TTC549 (cell line): Measurements from ENCODE around the gene MPPED2.
"Not testable (repeated sequence)": the region's sequence is repeated elsewhere in the genome, so short reads cannot be mapped to it uniquely, and the experiment has no call there.

Experiments
- FAIRE-seq: peaks from 2 replicates; lab custom pipeline; 2012; peaks lifted over from hg19 to GRCh38; lab: Jason Lieb, UNC

MPPED2 gene

DNA sequence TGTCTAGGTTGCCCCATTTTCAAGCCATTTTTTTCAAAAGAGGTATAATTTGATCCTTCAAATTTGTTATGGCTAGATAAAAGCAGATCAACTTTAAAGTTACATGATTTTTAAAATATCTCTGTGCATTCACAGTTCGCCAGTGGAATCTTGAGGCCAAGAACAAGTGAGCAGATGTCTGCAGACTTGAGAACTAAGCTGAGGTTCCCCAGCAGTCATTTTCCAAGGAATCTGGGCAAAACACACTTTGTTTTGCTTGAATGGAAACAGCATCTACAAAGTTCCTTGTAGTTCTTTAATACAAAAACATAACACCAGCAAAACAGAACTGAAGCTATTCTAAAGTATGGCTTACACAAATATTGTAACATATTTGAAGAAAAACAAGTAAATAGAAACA lies 7.7 kb downstream of the MPPED2 start:
- FAIRE-seq: no peak

- FAIRE-seq: no peak
Observed at GRCh38 chr11:30573951-30574350, 12.2 kb downstream of the MPPED2 start.

GRCh38 chr11:30568931-30569330 lies 17.2 kb downstream of the MPPED2 start:
- FAIRE-seq: no peak

GRCh38 chr11:30567644-30568043 lies 18.5 kb downstream of the MPPED2 start:
- FAIRE-seq: no peak

GRCh38 chr11:30567120-30567519 lies 19.0 kb downstream of the MPPED2 start:
- FAIRE-seq: no peak

DNA sequence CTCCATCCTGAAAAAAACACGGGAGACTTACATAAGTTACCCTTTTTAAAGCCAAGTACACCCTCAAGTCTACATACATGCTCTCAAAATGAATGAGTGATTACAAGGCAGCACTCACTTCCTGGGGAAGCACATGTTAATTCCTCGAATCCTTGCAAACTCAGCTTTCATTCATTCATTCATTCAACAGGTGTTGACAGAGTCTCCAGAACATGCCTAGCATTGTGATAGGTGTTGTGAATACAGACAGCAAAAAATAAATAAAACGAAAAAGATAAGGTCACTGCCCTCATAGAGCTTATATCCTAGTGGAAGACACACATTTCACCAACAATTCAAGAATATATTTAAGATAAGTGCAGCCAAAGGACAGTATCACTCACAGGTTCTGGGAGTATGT lies 19.7 kb downstream of the MPPED2 start:
- FAIRE-seq: no peak

GRCh38 chr11:30565027-30565426 lies 21.1 kb downstream of the MPPED2 start:
- no peak for FAIRE-seq

DNA sequence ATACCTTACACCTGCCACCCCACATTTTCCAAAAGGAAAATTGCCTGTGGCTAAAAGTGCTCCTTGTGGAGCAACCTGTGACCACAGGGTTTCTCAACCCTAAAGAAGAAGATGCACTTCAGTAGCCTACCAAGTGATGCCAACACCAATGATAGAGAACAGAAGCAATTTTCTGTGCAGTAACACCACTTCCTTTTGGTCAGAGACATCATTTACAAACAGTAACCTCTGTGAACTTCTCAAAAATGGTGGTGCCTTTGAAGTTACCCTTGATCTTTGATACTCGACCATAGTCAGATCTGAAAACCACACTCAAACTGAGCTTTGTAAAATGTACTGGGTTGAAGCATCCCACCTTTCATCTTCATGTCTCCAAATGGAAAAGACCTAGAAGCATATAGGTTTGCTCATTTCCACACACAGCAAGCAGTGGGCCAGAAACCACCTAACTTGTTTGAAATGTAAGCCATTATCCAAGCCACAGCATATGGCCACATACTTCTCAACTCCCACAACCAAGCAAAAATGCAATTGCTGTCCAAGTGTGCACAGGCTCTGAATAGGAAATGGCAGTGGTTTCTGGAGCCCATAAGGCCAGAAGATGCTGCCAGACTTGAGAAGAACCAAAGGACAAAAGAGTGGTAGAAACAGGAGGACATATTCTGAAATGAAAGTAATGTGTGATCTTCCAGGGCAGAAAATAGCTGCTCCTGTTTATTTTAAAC lies 24.3 kb downstream of the MPPED2 start:
- no peak for FAIRE-seq

- FAIRE-seq: no peak
Observed at GRCh38 chr11:30560206-30561106, 25.7 kb downstream of the MPPED2 start.

- FAIRE-seq: no peak
Observed at GRCh38 chr11:30559004-30559403, 27.1 kb downstream of the MPPED2 start.

GRCh38 chr11:30554587-30554986 lies 31.6 kb downstream of the MPPED2 start:
- not testable (repeated sequence) for FAIRE-seq

GRCh38 chr11:30553521-30554110 lies 32.5 kb downstream of the MPPED2 start:
- FAIRE-seq: no peak

- no peak for FAIRE-seq
Observed at GRCh38 chr11:30552839-30553238, 33.3 kb downstream of the MPPED2 start.

GRCh38 chr11:30550022-30550542 lies 36.1 kb downstream of the MPPED2 start:
- FAIRE-seq: no peak

DNA sequence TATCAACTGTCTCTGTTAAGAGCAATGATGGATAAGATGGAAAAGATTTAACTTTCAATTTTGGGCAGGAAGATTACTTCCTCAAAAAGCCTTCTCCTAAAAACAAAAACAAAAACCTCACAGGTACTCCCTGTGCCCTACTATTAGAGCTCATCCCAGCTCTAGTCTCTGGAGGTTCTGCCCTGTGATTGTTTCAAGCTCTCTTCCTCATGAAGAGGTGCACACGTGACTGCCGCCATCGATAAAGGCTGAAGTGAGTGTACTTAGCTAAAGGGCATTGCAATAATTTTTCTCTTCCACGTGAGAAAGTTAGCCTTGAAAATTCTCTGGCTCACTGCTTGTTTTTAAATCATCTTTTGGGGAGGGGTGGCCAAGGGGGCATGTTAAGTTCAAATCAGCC lies 36.6 kb downstream of the MPPED2 start:
- FAIRE-seq: no peak

DNA sequence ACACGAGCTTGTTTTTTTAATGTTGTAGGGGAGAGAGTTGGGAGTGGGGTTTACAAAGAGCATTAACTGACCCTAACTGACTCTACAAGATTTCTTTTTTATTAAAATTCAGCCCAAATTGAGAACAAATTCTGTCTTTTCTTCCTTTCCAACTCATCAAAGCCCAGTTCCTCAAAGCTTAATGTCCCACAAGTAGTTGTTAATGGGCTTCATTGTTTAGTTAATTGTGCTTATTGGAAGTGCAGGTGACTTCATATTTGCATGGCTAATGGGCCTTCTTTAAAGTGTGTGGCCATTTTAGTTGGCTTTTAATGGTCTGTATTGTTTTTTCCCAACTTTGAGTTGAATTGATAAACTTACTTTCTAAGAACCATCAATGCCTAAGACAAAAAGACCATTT lies 39.8 kb downstream of the MPPED2 start:
- no peak for FAIRE-seq

- no peak for FAIRE-seq
Observed at GRCh38 chr11:30545507-30545906, 40.6 kb downstream of the MPPED2 start.

GRCh38 chr11:30543066-30543465 lies 43.1 kb downstream of the MPPED2 start:
- FAIRE-seq: no peak

DNA sequence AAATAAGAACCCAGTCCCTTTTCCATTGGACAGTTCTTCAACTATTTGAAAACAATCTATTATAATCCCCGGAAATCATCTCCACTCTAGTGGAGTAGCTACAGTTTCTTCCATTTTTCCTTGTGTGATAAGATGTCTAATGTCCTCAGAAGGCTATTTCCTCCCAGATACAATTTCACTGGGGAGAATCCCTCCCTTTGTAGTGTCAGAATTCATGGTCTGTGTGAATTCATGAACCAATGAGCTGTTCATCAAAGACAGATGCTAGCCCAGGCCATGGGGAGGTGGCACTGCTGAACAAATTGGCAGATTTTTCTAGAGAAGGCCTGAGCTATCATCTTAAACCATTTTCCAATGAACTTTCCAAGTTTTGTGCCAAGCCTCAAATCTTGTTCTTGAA lies 45.4 kb downstream of the MPPED2 start:
- no peak for FAIRE-seq

DNA sequence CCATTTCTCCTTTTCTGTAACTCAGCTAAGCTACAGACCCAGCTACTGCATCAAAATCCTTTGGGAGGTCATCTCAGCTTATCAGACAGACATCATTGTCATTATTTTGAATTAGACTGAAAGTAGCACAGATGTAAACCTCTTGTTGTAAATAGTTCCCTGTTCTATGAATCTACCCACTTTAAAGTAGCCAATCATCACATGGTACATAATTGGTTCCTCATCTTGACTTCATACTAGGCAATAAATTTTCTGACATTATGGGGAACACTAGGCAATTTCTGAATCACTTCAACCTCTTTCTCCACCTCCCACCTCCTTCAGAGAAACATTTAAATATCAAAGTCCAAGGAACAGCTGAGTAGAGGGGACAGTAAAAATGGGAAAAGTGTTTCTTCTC lies 47.9 kb downstream of the MPPED2 start:
- FAIRE-seq: no peak

- no peak for FAIRE-seq
Observed at GRCh38 chr11:30535818-30536217, 50.3 kb downstream of the MPPED2 start.

GRCh38 chr11:30533445-30533947 lies 52.7 kb downstream of the MPPED2 start:
- FAIRE-seq: no peak

GRCh38 chr11:30527566-30527965 lies 58.6 kb downstream of the MPPED2 start:
- FAIRE-seq: no peak
